HS-27A (cell line): ENCODE measurements around the gene C19orf18.

Experiments used
- DNase-seq: peaks from one replicate; pipeline ENCODE4 v3.0.0-alpha.2; 2012; ENCODE audit warnings: low read depth, missing footprints

Gene C19orf18

GRCh38 chr19:57947419-57948134 is 26.8 kb downstream of the C19orf18 start, which contains the start of gene ZNF256:
Gene ZNF256 (minus strand): TSS chr19:57947706. CDS start chr19:57947474, 232 bp downstream.
- peak; percentile 30 for DNase-seq

- no peak for DNase-seq
Observed at GRCh38 chr19:57947088-57947418, 27.3 kb downstream of the C19orf18 start.

GRCh38 chr19:57946316-57946715 is 28.0 kb downstream of the C19orf18 start:
- DNase-seq: no peak

GRCh38 chr19:57941593-57941992 is 32.7 kb downstream of the C19orf18 start:
- DNase-seq: no peak

- no peak for DNase-seq
Observed at GRCh38 chr19:57935731-57936130, 38.6 kb downstream of the C19orf18 start.

- DNase-seq: no peak
Observed at GRCh38 chr19:57934820-57935665, 39.3 kb downstream of the C19orf18 start, which contains the start of gene ZNF418. Gene ZNF418 (minus strand): TSS chr19:57935402. CDS start chr19:57933822, 1,580 bp downstream.

GRCh38 chr19:57927587-57927986 is 46.7 kb downstream of the C19orf18 start:
- DNase-seq: no peak

GRCh38 chr19:57916168-57916995 is 58.0 kb downstream of the C19orf18 start, which contains the start of gene ZNF417:
Gene ZNF417 (minus strand): TSS chr19:57916592. CDS start chr19:57916411, 181 bp downstream.
- DNase-seq: peak; percentile 95

GRCh38 chr19:57914531-57914930 is 59.8 kb downstream of the C19orf18 start:
- no peak for DNase-seq
